ENCODE results near the gene LMNB1.

LMNB1 gene

DNA sequence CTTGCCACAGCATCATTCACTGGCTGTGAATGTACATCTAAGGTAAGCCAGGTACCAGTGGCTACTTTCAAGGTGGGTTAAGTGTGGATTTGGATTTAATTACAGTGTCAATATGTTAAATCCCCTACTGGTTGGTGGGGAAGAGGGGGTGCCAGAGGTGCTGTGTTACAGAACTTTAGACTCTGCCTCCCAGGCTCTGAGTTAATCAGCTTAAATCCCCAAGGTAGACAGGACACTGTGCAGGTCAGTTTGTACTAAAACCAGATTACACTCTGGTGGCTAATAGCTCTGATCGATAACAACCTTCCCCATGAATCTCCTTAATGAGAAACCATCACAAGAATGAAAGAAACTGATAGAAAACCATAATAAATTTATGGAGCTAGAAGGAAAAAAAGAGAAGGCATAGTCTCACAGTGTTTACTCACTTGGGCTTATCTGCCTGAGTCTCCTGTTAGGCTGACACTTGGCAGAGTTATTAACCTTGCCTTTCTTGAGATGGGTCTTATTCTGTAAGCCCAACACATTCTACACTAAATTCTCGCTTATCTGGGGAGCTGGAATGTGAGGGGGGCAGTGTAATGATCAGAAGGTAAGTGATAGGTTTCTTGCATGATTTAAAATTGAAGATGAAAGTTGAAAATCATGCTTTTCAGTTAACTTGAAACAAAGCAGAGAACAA lies 106.8 kb downstream of the LMNB1 start:
- DNase-seq (ENCODE audit: low read depth, low spot score): no peak

DNA sequence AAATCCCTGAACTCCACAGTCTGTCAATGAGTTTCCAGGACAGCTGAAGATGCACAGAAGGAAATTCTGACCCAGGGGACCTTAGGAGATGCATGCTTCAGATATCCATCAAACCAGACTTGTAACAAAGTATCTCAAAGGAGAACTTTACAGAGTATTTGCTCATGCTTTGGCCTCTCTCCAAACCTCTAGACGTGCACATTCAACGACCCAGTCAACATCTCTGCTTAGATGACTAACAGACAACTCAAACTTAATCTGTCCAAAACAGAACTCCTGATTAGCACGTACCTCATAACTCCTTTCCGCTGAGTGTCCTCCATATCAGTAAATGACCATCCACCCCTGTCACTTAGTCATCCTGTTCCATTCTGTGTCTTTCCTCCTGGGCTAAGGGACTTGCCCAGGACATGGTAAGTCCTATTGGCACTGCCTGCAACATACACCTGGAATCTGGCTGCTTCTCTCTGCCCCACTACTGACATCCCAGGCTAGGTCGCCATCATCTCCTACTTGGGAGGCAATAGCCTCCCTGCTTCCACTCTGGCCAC lies 107.4 kb downstream of the LMNB1 start:
- no peak for DNase-seq (ENCODE audit: low read depth, low spot score)

Data from brain pericyte (primary cell).